Fibroblast of upper back skin (primary cell): ENCODE data around the gene PITRM1.
"Not testable (repeated sequence)": the region's sequence is repeated elsewhere in the genome, so short reads cannot be mapped to it uniquely, and the experiment has no call there.

Source experiments
- DNase-seq: peaks from one replicate; pipeline ENCODE4 v3.0.0-alpha.2; 2013

Gene PITRM1, protein sequence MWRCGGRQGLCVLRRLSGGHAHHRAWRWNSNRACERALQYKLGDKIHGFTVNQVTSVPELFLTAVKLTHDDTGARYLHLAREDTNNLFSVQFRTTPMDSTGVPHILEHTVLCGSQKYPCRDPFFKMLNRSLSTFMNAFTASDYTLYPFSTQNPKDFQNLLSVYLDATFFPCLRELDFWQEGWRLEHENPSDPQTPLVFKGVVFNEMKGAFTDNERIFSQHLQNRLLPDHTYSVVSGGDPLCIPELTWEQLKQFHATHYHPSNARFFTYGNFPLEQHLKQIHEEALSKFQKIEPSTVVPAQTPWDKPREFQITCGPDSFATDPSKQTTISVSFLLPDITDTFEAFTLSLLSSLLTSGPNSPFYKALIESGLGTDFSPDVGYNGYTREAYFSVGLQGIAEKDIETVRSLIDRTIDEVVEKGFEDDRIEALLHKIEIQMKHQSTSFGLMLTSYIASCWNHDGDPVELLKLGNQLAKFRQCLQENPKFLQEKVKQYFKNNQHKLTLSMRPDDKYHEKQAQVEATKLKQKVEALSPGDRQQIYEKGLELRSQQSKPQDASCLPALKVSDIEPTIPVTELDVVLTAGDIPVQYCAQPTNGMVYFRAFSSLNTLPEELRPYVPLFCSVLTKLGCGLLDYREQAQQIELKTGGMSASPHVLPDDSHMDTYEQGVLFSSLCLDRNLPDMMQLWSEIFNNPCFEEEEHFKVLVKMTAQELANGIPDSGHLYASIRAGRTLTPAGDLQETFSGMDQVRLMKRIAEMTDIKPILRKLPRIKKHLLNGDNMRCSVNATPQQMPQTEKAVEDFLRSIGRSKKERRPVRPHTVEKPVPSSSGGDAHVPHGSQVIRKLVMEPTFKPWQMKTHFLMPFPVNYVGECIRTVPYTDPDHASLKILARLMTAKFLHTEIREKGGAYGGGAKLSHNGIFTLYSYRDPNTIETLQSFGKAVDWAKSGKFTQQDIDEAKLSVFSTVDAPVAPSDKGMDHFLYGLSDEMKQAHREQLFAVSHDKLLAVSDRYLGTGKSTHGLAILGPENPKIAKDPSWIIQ

GRCh38 chr10:3172446-3173170 is at the start of gene PITRM1:
PITRM1 (minus strand) TSS chr10:3172782; CDS start chr10:3172772, 10 bp downstream.
- DNase-seq, result peak; percentile 99

DNA sequence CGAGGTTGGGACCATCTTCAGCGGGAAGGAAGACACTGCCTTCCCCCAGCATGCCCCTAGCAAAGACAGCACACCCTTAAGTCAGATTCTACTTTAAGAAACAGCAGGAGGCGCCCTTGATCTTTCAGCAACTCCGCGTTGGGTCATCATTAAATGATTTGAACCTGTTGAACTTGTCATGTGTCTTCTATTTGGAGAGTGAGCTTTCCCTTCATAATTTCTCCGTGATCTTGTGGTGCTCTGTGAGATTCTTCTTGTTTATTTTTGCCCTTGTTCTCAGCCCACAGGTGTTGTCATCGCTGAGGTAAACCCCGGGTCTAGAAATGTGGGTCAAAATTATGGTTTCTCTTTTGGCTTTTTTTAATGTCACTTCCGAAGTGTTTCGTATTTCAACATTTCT is 49.5 kb upstream of the PITRM1 start:
- peak; percentile 71 for DNase-seq

DNA sequence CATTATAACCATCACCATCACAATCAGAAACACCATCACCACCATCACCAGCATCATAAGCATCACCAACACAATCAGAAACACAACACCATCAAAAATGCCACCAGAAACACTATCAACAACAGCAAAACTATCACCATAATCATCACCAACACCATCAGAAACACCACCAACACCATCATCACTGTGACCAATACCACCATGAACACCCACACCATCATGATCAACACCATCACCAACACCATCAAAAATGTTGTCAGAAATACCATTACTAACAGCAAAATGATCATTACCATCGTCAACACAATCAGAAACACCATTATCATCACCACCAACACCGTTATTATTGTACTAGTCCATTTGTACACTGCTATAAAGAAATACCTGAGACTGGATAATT is 49.0 kb upstream of the PITRM1 start:
- not testable (repeated sequence) for DNase-seq

DNA sequence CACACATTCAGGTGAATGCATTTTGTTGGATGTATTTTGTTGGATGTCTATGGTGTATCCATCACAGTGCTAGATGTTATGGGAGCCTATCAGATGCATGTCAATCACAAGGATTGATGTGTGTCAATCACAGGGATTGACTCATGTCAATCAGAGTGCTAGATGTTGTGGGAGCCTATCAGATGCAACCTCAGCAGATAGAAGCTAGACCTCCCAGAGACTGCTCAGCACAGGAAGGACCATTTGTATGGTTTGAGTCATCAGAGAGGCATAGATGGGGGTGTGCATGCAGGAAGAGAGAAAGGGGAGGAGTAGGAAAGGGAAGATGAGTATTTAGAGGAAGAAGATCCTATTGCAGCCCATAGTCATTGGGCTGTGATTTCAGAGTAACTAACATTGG is 48.3 kb upstream of the PITRM1 start:
- peak; percentile 91 for DNase-seq

- DNase-seq, result not testable (repeated sequence)
Observed at GRCh38 chr10:3219021-3219628, 46.5 kb upstream of the PITRM1 start.

DNA sequence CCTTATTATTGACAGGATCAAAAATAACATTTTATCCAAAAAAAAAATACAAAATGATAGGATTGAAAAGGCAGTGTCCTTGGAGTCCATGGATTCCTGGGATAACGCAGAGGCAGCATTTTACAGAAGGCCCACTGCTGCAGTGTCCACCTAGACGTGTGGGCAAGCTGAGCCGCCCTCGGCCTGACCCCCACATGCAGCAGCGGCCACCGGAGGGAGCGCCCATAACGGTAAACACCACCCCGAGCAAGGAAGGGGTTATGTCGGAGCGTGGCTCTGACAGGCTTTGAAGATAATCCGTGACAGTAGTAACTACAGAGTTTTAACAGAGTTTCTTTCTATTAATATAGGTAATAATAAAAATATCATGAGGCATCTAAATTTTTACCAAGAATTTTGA is 45.3 kb upstream of the PITRM1 start:
- DNase-seq, result no peak

DNA sequence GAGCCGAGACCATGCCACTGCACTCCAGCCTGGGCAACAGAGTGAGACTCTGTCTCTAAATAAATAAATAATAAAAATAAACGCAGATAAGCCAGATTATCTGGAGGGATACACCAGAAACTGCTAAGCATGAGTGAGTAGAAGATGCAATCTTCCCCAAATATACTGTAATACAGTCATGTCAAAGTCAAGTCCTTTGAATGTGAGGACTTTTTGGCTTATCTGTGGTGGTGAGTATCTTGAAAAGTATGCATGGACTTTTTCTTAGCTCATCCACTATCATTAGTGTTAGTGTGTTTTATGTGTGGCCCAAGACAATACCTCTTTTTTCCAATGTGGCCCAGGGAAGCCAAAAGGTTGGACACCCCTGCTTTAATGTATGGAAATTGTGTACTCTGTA is 44.7 kb upstream of the PITRM1 start:
- DNase-seq, result peak; percentile 94

- DNase-seq, result no peak
Observed at GRCh38 chr10:3215153-3215775, 42.7 kb upstream of the PITRM1 start.

DNA sequence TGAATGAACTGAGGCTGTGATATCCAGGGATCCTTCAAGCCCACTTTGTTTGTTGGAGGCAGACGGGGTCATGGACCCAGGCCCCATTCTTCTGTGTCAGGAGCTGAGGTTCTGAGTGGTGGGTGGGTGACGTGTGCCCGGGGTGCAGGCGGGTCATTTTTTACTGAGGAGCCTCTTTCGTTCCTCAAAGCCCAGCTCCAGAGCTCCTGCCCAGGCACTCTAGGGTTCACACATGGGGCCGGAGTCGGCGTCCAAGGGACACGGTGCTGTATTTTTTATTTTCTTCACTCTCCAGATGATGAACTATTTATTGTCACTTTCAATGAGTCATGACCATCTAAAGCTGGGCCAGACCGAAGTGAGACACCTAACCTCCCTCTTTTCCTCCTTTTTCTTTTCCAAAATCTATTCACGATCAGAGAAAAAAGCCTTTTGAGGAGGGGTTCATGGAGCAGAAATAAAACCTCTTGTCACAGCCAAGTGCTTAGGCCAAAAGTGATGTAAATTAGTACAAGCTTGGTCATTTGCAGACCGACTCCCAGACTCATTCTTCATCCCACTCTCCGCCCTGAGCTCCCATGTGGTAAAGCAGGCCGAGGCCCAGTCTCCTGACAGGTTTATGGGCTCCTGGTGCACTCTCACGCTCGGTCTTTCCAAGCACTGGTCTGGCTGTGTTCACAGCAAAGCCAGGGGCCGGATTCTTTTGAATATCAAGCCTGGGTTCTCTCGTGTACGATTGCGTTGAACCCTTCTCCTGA is 41.4 kb upstream of the PITRM1 start:
- DNase-seq, result no peak

GRCh38 chr10:3213208-3213607 is 40.6 kb upstream of the PITRM1 start:
- DNase-seq, result peak; percentile 63

- DNase-seq, result no peak
Observed at GRCh38 chr10:3210251-3210877, 37.8 kb upstream of the PITRM1 start.

- no peak for DNase-seq
Observed at GRCh38 chr10:3208481-3209406, 36.2 kb upstream of the PITRM1 start.

- no peak for DNase-seq
Observed at GRCh38 chr10:3207351-3207750, 34.8 kb upstream of the PITRM1 start.

GRCh38 chr10:3206511-3207157 is 34.1 kb upstream of the PITRM1 start:
- peak; percentile 62 for DNase-seq

DNA sequence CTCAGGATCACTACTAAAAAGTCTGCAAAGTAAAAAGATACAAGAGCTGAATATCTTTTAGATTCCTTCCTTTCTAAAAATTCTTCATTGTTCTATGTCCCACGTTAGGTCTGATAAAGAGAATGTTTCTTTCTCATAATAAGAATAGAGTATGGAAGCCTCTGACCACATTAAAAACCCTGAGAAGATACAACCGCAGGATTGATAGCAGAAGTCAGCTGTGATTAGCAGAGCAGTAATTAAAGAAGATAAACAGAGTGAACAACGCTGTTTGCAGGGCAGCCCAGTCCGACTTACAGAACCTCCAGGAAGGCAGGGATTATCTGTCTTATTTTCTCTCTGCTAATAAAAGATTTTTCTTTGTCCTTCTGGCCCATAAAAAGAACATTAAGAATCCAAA is 31.4 kb upstream of the PITRM1 start:
- DNase-seq, result no peak

DNA sequence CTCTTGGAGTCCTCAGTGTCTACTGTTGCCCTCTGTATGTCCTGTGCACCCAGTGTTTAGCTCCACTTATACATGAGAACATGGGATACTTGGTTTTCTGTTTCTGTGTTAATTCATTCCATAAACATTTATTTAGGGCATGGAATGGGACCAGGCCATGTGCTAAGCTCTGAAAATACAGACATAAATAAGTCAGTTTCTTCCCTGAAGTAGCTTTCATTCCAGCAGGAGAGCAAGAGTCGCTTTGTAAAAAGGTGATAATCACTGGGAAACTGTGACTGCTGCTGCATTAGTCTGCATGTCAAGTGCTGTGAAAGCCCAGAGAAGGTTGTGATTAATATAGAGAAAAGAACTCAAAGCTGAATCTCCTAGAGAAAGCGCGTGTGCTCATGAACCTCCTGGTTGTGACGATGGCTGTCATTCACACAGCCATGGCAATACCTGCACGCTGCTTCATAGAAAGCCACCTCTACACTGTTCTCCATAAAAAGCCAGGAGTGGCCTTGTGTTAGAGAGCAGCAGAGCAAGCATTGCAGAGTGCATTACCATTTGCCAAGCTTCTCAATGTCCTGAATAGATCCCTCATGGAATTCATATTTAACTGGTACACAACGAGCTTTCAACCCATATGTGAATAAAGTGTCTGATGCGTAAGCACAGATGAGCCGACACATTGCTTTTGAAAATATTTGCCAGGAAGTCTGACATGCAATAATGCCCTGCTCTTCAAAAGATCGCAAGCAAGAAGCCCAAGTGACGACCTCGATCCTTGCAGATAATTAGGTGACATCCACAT is 30.6 kb upstream of the PITRM1 start:
- no peak for DNase-seq

DNA sequence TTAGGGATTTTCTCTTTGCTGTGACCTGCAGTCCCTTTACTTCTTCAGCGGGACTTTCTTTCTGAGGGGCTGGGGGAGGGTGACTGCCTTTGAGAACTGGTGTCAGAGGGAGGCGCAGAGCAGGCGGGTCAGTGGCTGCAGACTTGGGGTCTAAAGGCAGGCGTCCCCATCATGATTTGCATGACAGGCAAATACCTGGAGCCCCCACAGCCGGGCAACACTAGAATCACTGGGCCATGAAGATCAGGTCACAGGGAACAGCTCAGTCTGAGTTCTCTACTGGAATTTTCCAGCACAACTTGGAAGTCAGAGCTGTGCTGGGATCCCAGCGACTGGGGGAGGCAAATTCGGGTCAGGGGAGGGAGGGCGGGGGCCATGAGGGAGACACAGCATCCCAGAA is 29.2 kb upstream of the PITRM1 start:
- no peak for DNase-seq

GRCh38 chr10:3199488-3199887 is 26.9 kb upstream of the PITRM1 start:
- no peak for DNase-seq
